ENCODE measurements around the gene ZBTB20. TPM values are rescaled to one million over a fixed set of nuclear protein-coding genes. Genes with fewer than 3 reads are reported as not detected.

The ZBTB20 gene
- total RNA-seq, 2 experiments from 2014 or later = 8.1 TPM

- POLR2A ChIA-PET = no interaction called here
- DNase-seq (no peak), ATAC-seq (no peak)
- CTCF ChIA-PET = no interaction called here
- H3K9me3 Mint-ChIP-seq (ENCODE audit: insufficient read depth) = no peaks in the 10 kb centered on the region
- no peaks in the 10 kb centered on the region for H3K36me3 Mint-ChIP-seq (ENCODE audit: low read depth)
- H3K4me3 Mint-ChIP-seq = no peak overlapping the region
- no peaks in the 10 kb centered on the region for H3K27me3 Mint-ChIP-seq (ENCODE audit: low read depth)
- peaks cover 4% of the 10 kb centered on the region for H3K4me1 Mint-ChIP-seq (ENCODE audit: low read depth)
- no peak overlapping the region for H3K27ac Mint-ChIP-seq
Measured at GRCh38 chr3:114799816-114800215, 347.3 kb downstream of the ZBTB20 start.

- Mint-ChIP-seq H3K27me3 (ENCODE audit: low read depth) (no peaks in the 10 kb centered on the region), H3K4me1 (ENCODE audit: low read depth) (no peaks in the 10 kb centered on the region), H3K36me3 (ENCODE audit: low read depth) (no peaks in the 10 kb centered on the region), H3K9me3 (ENCODE audit: insufficient read depth) (no peaks in the 10 kb centered on the region), H3K27ac (no peak overlapping the region), H3K4me3 (no peak overlapping the region)
- ChIA-PET POLR2A (no interaction called here), CTCF (no interaction called here)
- DNase-seq (no peak), ATAC-seq (no peak)
Measured at GRCh38 chr3:114796796-114797195, 350.3 kb downstream of the ZBTB20 start.

DNA sequence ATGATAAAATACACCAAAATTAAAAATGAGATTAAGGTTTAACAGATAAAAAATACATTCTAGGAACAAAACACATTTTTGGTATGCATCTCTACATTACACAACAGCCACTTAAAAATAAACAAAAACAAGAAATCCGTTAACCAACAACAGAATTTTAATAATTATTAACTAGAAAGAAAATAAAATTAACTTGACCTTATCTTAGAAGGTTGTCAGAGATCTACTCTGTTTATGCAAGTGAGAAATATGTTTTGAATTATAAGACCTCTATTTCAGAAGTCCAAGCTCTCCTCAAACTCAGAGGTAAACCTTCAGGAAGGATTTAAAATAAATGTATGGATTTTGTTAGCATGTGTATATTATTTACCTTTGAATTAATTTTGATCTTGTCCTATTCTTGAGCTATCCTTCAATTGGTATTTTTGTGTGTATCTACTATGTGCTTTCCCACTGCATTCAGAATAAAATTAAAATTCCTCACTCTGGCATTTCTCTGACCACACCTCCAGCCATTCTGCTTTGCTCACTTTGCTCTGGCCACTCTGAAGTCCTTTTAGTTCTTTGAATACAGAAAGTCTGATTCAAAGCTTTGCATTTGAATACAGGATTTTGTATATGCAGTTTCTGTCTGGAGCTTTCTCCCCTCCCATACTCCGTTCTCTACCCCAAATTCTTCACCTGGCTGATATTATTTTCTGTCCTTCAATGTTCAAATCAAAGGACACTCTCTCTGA lies 352.0 kb downstream of the ZBTB20 start:
- Mint-ChIP-seq H3K27me3 (ENCODE audit: low read depth) (no peaks in the 10 kb centered on the region), H3K4me3 (no peak overlapping the region), H3K27ac (no peak overlapping the region), H3K36me3 (ENCODE audit: low read depth) (no peaks in the 10 kb centered on the region), H3K9me3 (ENCODE audit: insufficient read depth) (no peaks in the 10 kb centered on the region), H3K4me1 (ENCODE audit: low read depth) (no peaks in the 10 kb centered on the region)
- ATAC-seq (no peak), DNase-seq (no peak)
- CTCF ChIA-PET = interaction anchor here (1.2 kb wide), 1 partner anchor 81 kb away, joined by 4 read pairs; no protein-coding TSS in a partner anchor
- POLR2A ChIA-PET = no interaction called here

GRCh38 chr3:114792159-114792918 lies 354.7 kb downstream of the ZBTB20 start:
- no peak for ATAC-seq
- POLR2A ChIA-PET = no interaction called here
- H3K4me1 Mint-ChIP-seq (ENCODE audit: low read depth) = no peaks in the 10 kb centered on the region
- H3K36me3 Mint-ChIP-seq (ENCODE audit: low read depth) = peaks cover 2% of the 10 kb centered on the region
- no peaks in the 10 kb centered on the region for H3K27me3 Mint-ChIP-seq (ENCODE audit: low read depth)
- H3K9me3 Mint-ChIP-seq (ENCODE audit: insufficient read depth) = no peaks in the 10 kb centered on the region
- CTCF ChIA-PET = no interaction called here
- H3K4me3 Mint-ChIP-seq = no peak overlapping the region
- H3K27ac Mint-ChIP-seq = no peak overlapping the region
- no peak for DNase-seq

GRCh38 chr3:114790752-114791151 lies 356.3 kb downstream of the ZBTB20 start:
- ChIA-PET POLR2A (no interaction called here), CTCF (no interaction called here)
- no peak for ATAC-seq
- no peak for DNase-seq
- H3K27me3 Mint-ChIP-seq (ENCODE audit: low read depth) = no peaks in the 10 kb centered on the region
- H3K9me3 Mint-ChIP-seq (ENCODE audit: insufficient read depth) = no peaks in the 10 kb centered on the region
- H3K36me3 Mint-ChIP-seq (ENCODE audit: low read depth) = peaks cover 2% of the 10 kb centered on the region
- no peaks in the 10 kb centered on the region for H3K4me1 Mint-ChIP-seq (ENCODE audit: low read depth)
- no peak overlapping the region for H3K27ac Mint-ChIP-seq
- H3K4me3 Mint-ChIP-seq = no peak overlapping the region

DNA sequence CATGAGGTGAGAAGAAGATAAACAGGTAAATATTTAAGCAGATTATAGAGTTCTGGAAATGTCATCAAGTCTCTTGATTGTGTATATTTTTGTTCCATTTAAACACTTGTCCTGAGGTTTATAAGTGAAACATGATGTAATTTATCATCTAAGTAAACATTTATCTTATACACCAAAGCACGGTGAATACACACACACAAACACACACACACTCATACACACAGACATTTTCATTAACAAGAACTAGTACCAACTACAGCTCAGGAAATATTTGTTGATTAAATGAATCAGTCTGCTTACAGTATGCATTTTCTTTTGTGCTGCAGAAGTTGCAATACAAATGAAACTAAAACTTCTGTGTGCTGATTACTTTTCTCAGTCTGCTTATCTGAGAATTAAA lies 357.3 kb downstream of the ZBTB20 start:
- DNase-seq (no peak), ATAC-seq (no peak)
- POLR2A ChIA-PET = no interaction called here
- Mint-ChIP-seq H3K27me3 (ENCODE audit: low read depth) (no peaks in the 10 kb centered on the region), H3K9me3 (ENCODE audit: insufficient read depth) (no peaks in the 10 kb centered on the region), H3K27ac (no peak overlapping the region), H3K36me3 (ENCODE audit: low read depth) (peaks cover 2% of the 10 kb centered on the region), H3K4me3 (no peak overlapping the region), H3K4me1 (ENCODE audit: low read depth) (no peaks in the 10 kb centered on the region)
- CTCF ChIA-PET = no interaction called here

GRCh38 chr3:114775395-114775794 lies 371.7 kb downstream of the ZBTB20 start:
- H3K27me3 Mint-ChIP-seq (ENCODE audit: low read depth) = no peaks in the 10 kb centered on the region
- ChIA-PET POLR2A (no interaction called here), CTCF (no interaction called here)
- H3K36me3 Mint-ChIP-seq (ENCODE audit: low read depth) = peaks cover 6% of the 10 kb centered on the region
- no peaks in the 10 kb centered on the region for H3K4me1 Mint-ChIP-seq (ENCODE audit: low read depth)
- H3K4me3 Mint-ChIP-seq = no peak overlapping the region
- DNase-seq = no peak
- H3K27ac Mint-ChIP-seq = no peak overlapping the region
- no peak for ATAC-seq
- peaks cover 13% of the 10 kb centered on the region for H3K9me3 Mint-ChIP-seq (ENCODE audit: insufficient read depth)

DNA sequence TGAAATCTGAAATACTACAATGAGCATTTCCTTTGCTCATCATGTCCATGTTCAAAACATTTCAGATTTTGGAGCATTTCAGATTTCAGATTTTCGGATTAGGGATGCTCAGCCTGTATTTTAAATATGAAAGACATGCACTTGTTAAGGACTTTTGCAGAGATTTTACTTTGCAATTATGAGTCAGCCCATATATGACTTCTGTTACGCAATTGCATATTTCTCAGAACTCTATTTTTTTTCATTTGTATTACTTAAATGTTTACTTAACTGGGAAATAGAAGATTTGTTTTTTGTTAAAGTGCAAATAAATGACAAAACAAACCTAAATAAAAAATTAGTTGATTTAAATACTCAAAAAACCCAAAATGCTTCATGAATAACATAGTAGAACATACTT lies 376.2 kb downstream of the ZBTB20 start:
- H3K4me1 Mint-ChIP-seq (ENCODE audit: low read depth) = no peaks in the 10 kb centered on the region
- ChIA-PET CTCF (no interaction called here), POLR2A (no interaction called here)
- H3K27me3 Mint-ChIP-seq (ENCODE audit: low read depth) = no peaks in the 10 kb centered on the region
- peaks cover 9% of the 10 kb centered on the region for H3K9me3 Mint-ChIP-seq (ENCODE audit: insufficient read depth)
- no peak overlapping the region for H3K4me3 Mint-ChIP-seq
- DNase-seq = no peak
- peaks cover 6% of the 10 kb centered on the region for H3K36me3 Mint-ChIP-seq (ENCODE audit: low read depth)
- no peak overlapping the region for H3K27ac Mint-ChIP-seq
- ATAC-seq = no peak

- peak; percentile 23 for DNase-seq
Measured at GRCh38 chr3:114764056-114764492, 383.0 kb downstream of the ZBTB20 start.

GRCh38 chr3:114762144-114762543 lies 384.9 kb downstream of the ZBTB20 start:
- Mint-ChIP-seq H3K36me3 (ENCODE audit: low read depth) (no peaks in the 10 kb centered on the region), H3K9me3 (ENCODE audit: insufficient read depth) (no peaks in the 10 kb centered on the region), H3K27ac (no peak overlapping the region), H3K4me1 (ENCODE audit: low read depth) (peaks cover 4% of the 10 kb centered on the region), H3K27me3 (ENCODE audit: low read depth) (no peaks in the 10 kb centered on the region), H3K4me3 (no peak overlapping the region)
- ChIA-PET CTCF (no interaction called here), POLR2A (no interaction called here)
- ATAC-seq = no peak
- DNase-seq = no peak

More at GRCh38 chr3:114764056-114764492, 383.0 kb downstream of the ZBTB20 start:
- Mint-ChIP-seq H3K4me3 (no peak overlapping the region), H3K27ac (no peak overlapping the region), H3K9me3 (ENCODE audit: insufficient read depth) (no peaks in the 10 kb centered on the region), H3K4me1 (ENCODE audit: low read depth) (peaks cover 4% of the 10 kb centered on the region), H3K36me3 (ENCODE audit: low read depth) (no peaks in the 10 kb centered on the region), H3K27me3 (ENCODE audit: low read depth) (no peaks in the 10 kb centered on the region)
- no peak for ATAC-seq
- ChIA-PET POLR2A (no interaction called here), CTCF (no interaction called here)

- Mint-ChIP-seq H3K36me3 (ENCODE audit: low read depth) (no peaks in the 10 kb centered on the region), H3K27me3 (ENCODE audit: low read depth) (no peaks in the 10 kb centered on the region), H3K4me3 (no peak overlapping the region), H3K9me3 (ENCODE audit: insufficient read depth) (no peaks in the 10 kb centered on the region), H3K27ac (no peak overlapping the region), H3K4me1 (ENCODE audit: low read depth) (peaks cover 4% of the 10 kb centered on the region)
- no peak for DNase-seq
- ChIA-PET CTCF (no interaction called here), POLR2A (no interaction called here)
- ATAC-seq = no peak
Measured at GRCh38 chr3:114760679-114761078, 386.4 kb downstream of the ZBTB20 start.

- DNase-seq (no peak), ATAC-seq (no peak)
- Mint-ChIP-seq H3K36me3 (ENCODE audit: low read depth) (no peaks in the 10 kb centered on the region), H3K4me3 (no peak overlapping the region), H3K27me3 (ENCODE audit: low read depth) (no peaks in the 10 kb centered on the region), H3K27ac (no peak overlapping the region), H3K9me3 (ENCODE audit: insufficient read depth) (no peaks in the 10 kb centered on the region), H3K4me1 (ENCODE audit: low read depth) (peaks cover under 1% of the 10 kb centered on the region)
- ChIA-PET CTCF (no interaction called here), POLR2A (no interaction called here)
Measured at GRCh38 chr3:114758831-114759699, 388.0 kb downstream of the ZBTB20 start.
